ENCODE results near the gene FAM236C. TPM values are rescaled to one million over a fixed set of nuclear protein-coding genes. Genes with fewer than 3 reads are reported as not detected.
"Not testable (repeated sequence)": the region's sequence is repeated elsewhere in the genome, so short reads cannot be mapped to it uniquely, and the experiment has no call there.

The FAM236C gene
- total RNA-seq, result not detected

DNA sequence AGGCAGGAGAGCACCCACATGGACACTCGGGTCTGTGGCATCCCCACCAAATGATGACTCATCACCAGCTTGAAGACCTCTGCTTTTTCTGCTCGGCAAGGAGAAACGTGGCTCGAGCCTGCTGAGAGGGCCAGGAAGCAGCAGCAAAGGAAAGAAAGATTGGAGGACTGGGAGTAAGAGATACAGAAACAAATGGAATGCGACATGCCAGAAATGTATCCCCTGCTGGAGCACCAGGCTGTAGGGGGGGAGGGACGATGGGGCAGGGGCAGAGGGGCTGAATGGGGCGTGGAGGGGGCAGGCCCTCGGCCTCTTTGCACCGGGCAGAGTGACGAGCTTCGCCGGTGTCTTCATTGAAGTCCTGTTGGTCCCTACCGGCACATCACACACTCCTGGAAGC, at the start of gene FAM236C:
Gene FAM236C (plus strand): TSS at position 301 of the 400 bp plus-strand sequence. CDS start 100 bp downstream, outside the sequence.
- DNase-seq, result not testable (repeated sequence)

- DNase-seq, result not testable (repeated sequence)
Measured at GRCh38 chrX:72882898-72883297, 29.5 kb upstream of the FAM236C start.

- not testable (repeated sequence) for DNase-seq
Measured at GRCh38 chrX:72889740-72890139, 22.7 kb upstream of the FAM236C start.

GRCh38 chrX:72916096-72916495, 3.7 kb downstream of the FAM236C start:
- not testable (repeated sequence) for DNase-seq

GRCh38 chrX:72932283-72932682, 19.9 kb downstream of the FAM236C start:
- DNase-seq, result not testable (repeated sequence)

GRCh38 chrX:72936455-72936854, 24.0 kb downstream of the FAM236C start:
- DNase-seq, result not testable (repeated sequence)

DNA sequence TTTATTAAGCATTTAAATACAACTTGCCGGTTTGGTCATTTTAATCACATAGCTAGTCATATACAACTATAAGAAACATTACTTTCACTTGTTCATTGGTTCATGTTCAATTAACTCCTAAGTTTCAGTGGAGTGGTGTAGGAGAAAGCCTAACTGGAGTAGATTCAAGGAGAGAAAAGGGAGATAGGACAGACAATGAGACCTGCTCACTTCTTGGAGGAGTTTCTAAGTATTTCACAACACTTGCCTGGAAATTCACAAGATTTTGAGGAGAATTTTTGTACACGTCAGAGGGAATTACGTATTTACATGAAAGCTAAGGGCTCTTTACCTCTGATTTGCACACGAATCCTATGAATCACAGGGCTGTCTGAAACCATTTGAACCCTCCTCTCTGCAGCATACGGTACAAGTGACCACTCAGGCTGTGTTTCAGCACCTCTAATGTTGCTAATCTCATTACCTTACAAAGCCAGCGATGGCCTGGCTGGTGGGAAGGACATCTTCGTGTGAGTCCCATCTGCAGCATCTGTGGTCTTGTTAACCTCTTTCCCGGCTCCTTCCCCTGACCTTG, 24.6 kb downstream of the FAM236C start:
- DNase-seq, result not testable (repeated sequence)

GRCh38 chrX:72937906-72938305, 25.5 kb downstream of the FAM236C start, which contains the start of gene FAM236A:
FAM236A (plus strand) TSS chrX:72938206; CDS start chrX:72938263, 57 bp downstream.
- not testable (repeated sequence) for DNase-seq

- not testable (repeated sequence) for DNase-seq
Measured at GRCh38 chrX:72942272-72942671, 29.9 kb downstream of the FAM236C start.

GRCh38 chrX:72943035-72943818, 30.8 kb downstream of the FAM236C start:
- DNase-seq, result not testable (repeated sequence)

DNA sequence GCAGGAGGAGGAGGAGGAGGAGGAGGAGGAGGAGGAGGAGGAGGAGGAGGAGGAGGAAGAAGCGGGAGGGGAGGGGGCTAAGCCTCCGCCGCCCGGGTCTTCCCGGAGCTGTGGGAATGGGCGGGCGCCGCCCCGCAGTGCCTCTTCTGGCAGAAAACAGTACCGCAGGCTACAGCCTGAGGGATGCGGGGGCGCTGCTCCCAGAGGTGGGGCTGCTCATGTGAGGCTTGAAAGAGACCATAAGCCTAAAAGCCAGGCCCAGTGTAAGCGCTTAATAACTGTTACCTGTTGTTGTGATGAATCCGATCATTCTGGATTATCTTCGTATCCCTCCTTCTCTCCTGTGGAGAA, 31.4 kb downstream of the FAM236C start, which contains the start of gene DMRTC1:
Gene DMRTC1 (minus strand): TSS at position 19 of the 351 bp plus-strand sequence. CDS start 68,143 bp downstream, outside the sequence.
- not testable (repeated sequence) for DNase-seq

DNA sequence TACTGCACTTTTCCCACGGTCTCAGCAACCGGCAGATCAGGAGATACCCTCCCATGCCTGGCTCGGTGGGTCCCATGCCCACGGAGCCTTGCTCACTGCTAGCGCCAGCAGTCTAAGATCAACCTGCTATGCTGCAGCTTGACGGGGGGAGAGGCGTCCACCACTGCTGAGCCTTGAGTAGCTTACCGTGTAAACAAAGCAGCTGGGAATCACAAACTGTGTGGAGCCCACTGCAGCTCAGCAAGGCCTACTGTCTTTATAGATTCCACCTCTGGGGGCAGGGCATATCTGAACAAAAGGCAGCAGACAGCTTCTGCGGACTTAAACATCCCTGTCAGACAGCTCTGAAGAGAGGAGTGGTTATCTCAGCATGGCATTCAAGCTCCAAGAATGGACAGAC, 47.6 kb downstream of the FAM236C start:
- DNase-seq, result not testable (repeated sequence)

Other genes with a start within 250 kb of the FAM236C start
- 16.6 TPM for gene PHKA1, start 198.3 kb upstream of the FAM236C start, total RNA-seq
- not detected for gene DMRTC1B, start 135.7 kb upstream of the FAM236C start, total RNA-seq
- not detected for gene FAM236B, start 130.0 kb upstream of the FAM236C start, total RNA-seq
- gene FAM236D, start 104.4 kb upstream of the FAM236C start, total RNA-seq, result not detected
- gene FAM236A, start 25.6 kb downstream of the FAM236C start, total RNA-seq, result not detected
- 0.62 TPM for gene DMRTC1, start 31.2 kb downstream of the FAM236C start, total RNA-seq
- gene PABPC1L2B, start 90.3 kb downstream of the FAM236C start, total RNA-seq, result not detected
- not detected for gene PABPC1L2A, start 166.9 kb downstream of the FAM236C start, total RNA-seq